ENCODE results near the gene LRTM2. TPM values are rescaled to one million over a fixed set of nuclear protein-coding genes. Genes with fewer than 3 reads are reported as not detected.

LRTM2 gene
- polyA plus RNA-seq, 1 donor from 2014 or later = 2.4 TPM

GRCh38 chr12:1812650-1813302 is 7.6 kb upstream of the LRTM2 start:
- no peaks in the 10 kb centered on the region for H3K36me3 ChIP-seq (ENCODE audit: insufficient read depth, low read length)
- H2AFZ ChIP-seq (ENCODE audit: low read depth, low read length) = no peak overlapping the region
- H3K4me3 ChIP-seq (ENCODE audit: low read length) = no peak overlapping the region
- no peaks in the 10 kb centered on the region for H3F3A ChIP-seq (ENCODE audit: insufficient read depth, low read length, poor library complexity, severe bottlenecking)
- H3K9me3 ChIP-seq (ENCODE audit: low read length) = no peaks in the 10 kb centered on the region
- H4K20me1 ChIP-seq (ENCODE audit: insufficient read depth) = no peaks in the 10 kb centered on the region
- no peak overlapping the region for H3K9ac ChIP-seq (ENCODE audit: low read length)
- no peaks in the 10 kb centered on the region for H3K79me2 ChIP-seq (replicated peaks; ENCODE audit: insufficient read depth, low read length)
- H3K4me2 ChIP-seq (ENCODE audit: low read length) = no peak overlapping the region
- no peaks in the 10 kb centered on the region for H3K27me3 ChIP-seq (ENCODE audit: insufficient read depth, low read depth, low read length)
- no peak overlapping the region for H3K27ac ChIP-seq (ENCODE audit: low read length)
- no peak for TF ChIP-seq TAF1 (IDR thresholded peaks at IDR 0.05; ENCODE audit: low read depth)
- no peak for TF ChIP-seq SMC3 (conservative IDR thresholded peaks at IDR 0.05; ENCODE audit: poor library complexity)
- no peaks in the 10 kb centered on the region for H3K9me2 ChIP-seq (ENCODE audit: insufficient read depth, low read length)

GRCh38 chr12:1814266-1814665 is 6.1 kb upstream of the LRTM2 start:
- H3K79me2 ChIP-seq (replicated peaks; ENCODE audit: insufficient read depth, low read length) = no peaks in the 10 kb centered on the region
- no peak overlapping the region for H3K4me3 ChIP-seq (ENCODE audit: low read length)
- no peak overlapping the region for H2AFZ ChIP-seq (ENCODE audit: low read depth, low read length)
- H3K9ac ChIP-seq (ENCODE audit: low read length) = no peak overlapping the region
- TF ChIP-seq MXI1 (conservative IDR thresholded peaks at IDR 0.05; ENCODE audit: poor library complexity, severe bottlenecking) (no peak), SMC3 (conservative IDR thresholded peaks at IDR 0.05; ENCODE audit: poor library complexity) (no peak), TAF1 (IDR thresholded peaks at IDR 0.05; ENCODE audit: low read depth) (no peak), RAD21 (conservative IDR thresholded peaks at IDR 0.05) (no peak), EZH2 (IDR thresholded peaks at IDR 0.05; ENCODE audit: borderline replicate concordance, insufficient read depth, low read length, poor library complexity, severe bottlenecking) (no peak), EP300 (conservative IDR thresholded peaks at IDR 0.05; ENCODE audit: poor library complexity, severe bottlenecking) (no peak), POLR2AphosphoS5 (IDR thresholded peaks at IDR 0.05) (no peak)
- TF ChIP-seq, protein P1, sequence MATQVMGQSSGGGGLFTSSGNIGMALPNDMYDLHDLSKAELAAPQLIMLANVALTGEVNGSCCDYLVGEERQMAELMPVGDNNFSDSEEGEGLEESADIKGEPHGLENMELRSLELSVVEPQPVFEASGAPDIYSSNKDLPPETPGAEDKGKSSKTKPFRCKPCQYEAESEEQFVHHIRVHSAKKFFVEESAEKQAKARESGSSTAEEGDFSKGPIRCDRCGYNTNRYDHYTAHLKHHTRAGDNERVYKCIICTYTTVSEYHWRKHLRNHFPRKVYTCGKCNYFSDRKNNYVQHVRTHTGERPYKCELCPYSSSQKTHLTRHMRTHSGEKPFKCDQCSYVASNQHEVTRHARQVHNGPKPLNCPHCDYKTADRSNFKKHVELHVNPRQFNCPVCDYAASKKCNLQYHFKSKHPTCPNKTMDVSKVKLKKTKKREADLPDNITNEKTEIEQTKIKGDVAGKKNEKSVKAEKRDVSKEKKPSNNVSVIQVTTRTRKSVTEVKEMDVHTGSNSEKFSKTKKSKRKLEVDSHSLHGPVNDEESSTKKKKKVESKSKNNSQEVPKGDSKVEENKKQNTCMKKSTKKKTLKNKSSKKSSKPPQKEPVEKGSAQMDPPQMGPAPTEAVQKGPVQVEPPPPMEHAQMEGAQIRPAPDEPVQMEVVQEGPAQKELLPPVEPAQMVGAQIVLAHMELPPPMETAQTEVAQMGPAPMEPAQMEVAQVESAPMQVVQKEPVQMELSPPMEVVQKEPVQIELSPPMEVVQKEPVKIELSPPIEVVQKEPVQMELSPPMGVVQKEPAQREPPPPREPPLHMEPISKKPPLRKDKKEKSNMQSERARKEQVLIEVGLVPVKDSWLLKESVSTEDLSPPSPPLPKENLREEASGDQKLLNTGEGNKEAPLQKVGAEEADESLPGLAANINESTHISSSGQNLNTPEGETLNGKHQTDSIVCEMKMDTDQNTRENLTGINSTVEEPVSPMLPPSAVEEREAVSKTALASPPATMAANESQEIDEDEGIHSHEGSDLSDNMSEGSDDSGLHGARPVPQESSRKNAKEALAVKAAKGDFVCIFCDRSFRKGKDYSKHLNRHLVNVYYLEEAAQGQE (IDR thresholded peaks at IDR 0.05; ENCODE audit: borderline replicate concordance) = no peak
- TF ChIP-seq, protein P2, sequence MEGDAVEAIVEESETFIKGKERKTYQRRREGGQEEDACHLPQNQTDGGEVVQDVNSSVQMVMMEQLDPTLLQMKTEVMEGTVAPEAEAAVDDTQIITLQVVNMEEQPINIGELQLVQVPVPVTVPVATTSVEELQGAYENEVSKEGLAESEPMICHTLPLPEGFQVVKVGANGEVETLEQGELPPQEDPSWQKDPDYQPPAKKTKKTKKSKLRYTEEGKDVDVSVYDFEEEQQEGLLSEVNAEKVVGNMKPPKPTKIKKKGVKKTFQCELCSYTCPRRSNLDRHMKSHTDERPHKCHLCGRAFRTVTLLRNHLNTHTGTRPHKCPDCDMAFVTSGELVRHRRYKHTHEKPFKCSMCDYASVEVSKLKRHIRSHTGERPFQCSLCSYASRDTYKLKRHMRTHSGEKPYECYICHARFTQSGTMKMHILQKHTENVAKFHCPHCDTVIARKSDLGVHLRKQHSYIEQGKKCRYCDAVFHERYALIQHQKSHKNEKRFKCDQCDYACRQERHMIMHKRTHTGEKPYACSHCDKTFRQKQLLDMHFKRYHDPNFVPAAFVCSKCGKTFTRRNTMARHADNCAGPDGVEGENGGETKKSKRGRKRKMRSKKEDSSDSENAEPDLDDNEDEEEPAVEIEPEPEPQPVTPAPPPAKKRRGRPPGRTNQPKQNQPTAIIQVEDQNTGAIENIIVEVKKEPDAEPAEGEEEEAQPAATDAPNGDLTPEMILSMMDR (IDR thresholded peaks at IDR 0.05; ENCODE audit: poor library complexity, severe bottlenecking) = no peak
- H3K36me3 ChIP-seq (ENCODE audit: insufficient read depth, low read length) = no peaks in the 10 kb centered on the region
- H3K9me3 ChIP-seq (ENCODE audit: low read length) = no peaks in the 10 kb centered on the region
- no peaks in the 10 kb centered on the region for H3F3A ChIP-seq (ENCODE audit: insufficient read depth, low read length, poor library complexity, severe bottlenecking)
- no peak overlapping the region for H3K27ac ChIP-seq (ENCODE audit: low read length)
- no peaks in the 10 kb centered on the region for H3K9me2 ChIP-seq (ENCODE audit: insufficient read depth, low read length)
- H4K20me1 ChIP-seq (ENCODE audit: insufficient read depth) = no peaks in the 10 kb centered on the region
- H3K27me3 ChIP-seq (ENCODE audit: insufficient read depth, low read depth, low read length) = no peaks in the 10 kb centered on the region
- H3K4me2 ChIP-seq (ENCODE audit: low read length) = no peak overlapping the region
